Measurements from ENCODE around the gene INTS1. TPM values are rescaled to one million over a fixed set of nuclear protein-coding genes. Genes with fewer than 3 reads are reported as not detected.

Gene INTS1
- total and polyA plus RNA-seq, 10 of the 15 experiments (the other 5 are each of a cell fraction or from before 2014, with no cell fraction given), result 0.52 to 89.0 (median 15.1) TPM

GRCh38 chr7:1426474-1426873 lies 77.7 kb downstream of the INTS1 start:
- CTCF ChIA-PET, result no interaction called here
- POLR2A ChIA-PET, result no interaction called here
- no peak for FAIRE-seq

More at GRCh38 chr7:1426474-1426873, 77.7 kb downstream of the INTS1 start:
- ChIA-PET SMC1A (ENCODE audit: uncharacterized antibody, unreplicated experiment) (no interaction called here), RAD21 (ENCODE audit: unreplicated experiment) (no interaction called here)
- no peaks in the 10 kb centered on the region for H3K9me3 ChIP-seq (replicated peaks; ENCODE audit: control insufficient read depth, insufficient read depth, low read length)
- no peak overlapping the region for H2AFZ ChIP-seq (ENCODE audit: control insufficient read depth, low read depth, low read length)
- H3K27me3 ChIP-seq (replicated peaks in 1 of 2; ENCODE audit: control insufficient read depth in 2 of 2, insufficient read depth in 2 of 2, low read length in 1 of 2), result peaks cover 0 to 2% of the 10 kb centered on the region in 2 experiments; a peak in 2 of 4 replicates
- DNase-seq (ENCODE audit: low read depth, low spot score) (no peak), ATAC-seq (no peak)
- no TSS peak for BruUV-seq (replicated peaks)
- no peak overlapping the region for H3K27ac ChIP-seq (ENCODE audit: control insufficient read depth, insufficient read depth)
- intact Hi-C loops (cut with micrococcal nuclease; ENCODE audit: unreplicated experiment) (no loop called here), in situ Hi-C loops (cut with MboI) (no loop called here)
- no peaks in the 10 kb centered on the region for H3K4me1 ChIP-seq (ENCODE audit: control insufficient read depth, insufficient read depth, low read length)
- H4K20me1 ChIP-seq (ENCODE audit: control insufficient read depth, insufficient read depth), result no peaks in the 10 kb centered on the region
- no peak overlapping the region for H3K4me2 ChIP-seq (ENCODE audit: control insufficient read depth, insufficient read depth)
- no peaks in the 10 kb centered on the region for H3K79me2 ChIP-seq (ENCODE audit: control insufficient read depth, insufficient read depth, low read length)
- 69% methylated on average over 15 of the region's 15 CpGs for WGBS (ENCODE audit: insufficient coverage, insufficient replicate concordance, low lambda C conversion rate, missing lambda C conversion rate)
- H3K36me3 ChIP-seq (ENCODE audit: control insufficient read depth in 2 of 2, insufficient read depth in 2 of 2, low read length in 1 of 2), result no peaks in the 10 kb centered on the region
- H3K9ac ChIP-seq (ENCODE audit: control insufficient read depth, insufficient read depth, low read length), result no peak overlapping the region
- no peak overlapping the region for H3K4me3 ChIP-seq
- TF ChIP-seq CHD1 (IDR thresholded peaks at IDR 0.05; ENCODE audit: low read depth, low read length), result no peak
- TF ChIP-seq NR2F1 (conservative IDR thresholded peaks at IDR 0.05), result no peak
- no peak for TF ChIP-seq NFXL1 (IDR thresholded peaks at IDR 0.05; ENCODE audit: borderline replicate concordance)
- TF ChIP-seq SUPT20H (IDR thresholded peaks at IDR 0.05; ENCODE audit: borderline replicate concordance, control insufficient read depth, low read depth, low read length), result no peak
- no peak for TF ChIP-seq KAT2A (conservative IDR thresholded peaks at IDR 0.05; ENCODE audit: control insufficient read depth, low read depth, low read length)
- no peak for TF ChIP-seq BMI1 (IDR thresholded peaks at IDR 0.05; ENCODE audit: borderline replicate concordance)
- no peak for TF ChIP-seq PRDM15 (CRISPR knock-in tag; IDR thresholded peaks at IDR 0.05)
- no peak for TF ChIP-seq ZBED1 (IDR thresholded peaks at IDR 0.05; ENCODE audit: borderline replicate concordance)
- no peak for TF ChIP-seq POLR2AphosphoS5 (IDR thresholded peaks at IDR 0.05; ENCODE audit: low read length)
- TF ChIP-seq BCL3 (IDR thresholded peaks at IDR 0.05; ENCODE audit: borderline replicate concordance, insufficient read depth, low read depth, low read length, poor library complexity, severe bottlenecking), result no peak
- TF ChIP-seq RFX5 (IDR thresholded peaks at IDR 0.05; ENCODE audit: low read depth, low read length), result no peak
- no peak for TF ChIP-seq YBX1 (IDR thresholded peaks at IDR 0.05)
- no peak for TF ChIP-seq POU2F2 (IDR thresholded peaks at IDR 0.05; ENCODE audit: borderline replicate concordance, low read depth, low read length)
- TF ChIP-seq HSF1 (IDR thresholded peaks at IDR 0.05; ENCODE audit: low read depth, low read length), result no peak
- no peak for TF ChIP-seq SREBF2 (IDR thresholded peaks at IDR 0.05; ENCODE audit: low read length)
- TF ChIP-seq FOXM1 (IDR thresholded peaks at IDR 0.05; ENCODE audit: low read depth, low read length), result no peak

All from GM12878 (cell line).